GM19328 (cell line): ENCODE measurements around the gene GABARAPL1.
"Not testable (repeated sequence)": the region's sequence is repeated elsewhere in the genome, so short reads cannot be mapped to it uniquely, and the experiment has no call there.

Experiments used
- ATAC-seq: cut with Tn5 transposase; IDR thresholded peaks from one replicate; pipeline ENCODE4 v1.9.1; 2021; ENCODE audit warnings: mild to moderate bottlenecking, moderate library complexity; ENCODE audit not compliant: unreplicated experiment

Gene GABARAPL1

DNA sequence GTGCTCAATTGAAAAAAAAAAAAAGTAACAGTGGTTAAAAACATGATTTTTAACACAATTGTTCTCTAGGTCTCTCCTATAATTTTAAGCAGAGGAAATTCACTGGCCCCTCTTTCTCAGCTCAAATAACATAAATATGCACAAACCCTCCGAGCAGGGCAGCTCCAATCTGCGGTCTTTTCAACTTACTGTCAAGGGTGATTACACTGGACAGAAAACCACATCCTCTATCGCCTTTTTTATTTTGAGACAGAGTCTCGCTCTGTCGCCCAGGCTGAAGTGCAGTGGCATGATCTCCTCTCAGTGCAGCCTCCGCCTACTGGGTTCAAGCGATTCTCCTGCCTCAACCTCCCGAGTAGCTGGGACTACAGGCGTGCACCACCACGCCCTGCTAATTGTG, 16.5 kb upstream of the GABARAPL1 start:
- peak; percentile 85 for ATAC-seq

DNA sequence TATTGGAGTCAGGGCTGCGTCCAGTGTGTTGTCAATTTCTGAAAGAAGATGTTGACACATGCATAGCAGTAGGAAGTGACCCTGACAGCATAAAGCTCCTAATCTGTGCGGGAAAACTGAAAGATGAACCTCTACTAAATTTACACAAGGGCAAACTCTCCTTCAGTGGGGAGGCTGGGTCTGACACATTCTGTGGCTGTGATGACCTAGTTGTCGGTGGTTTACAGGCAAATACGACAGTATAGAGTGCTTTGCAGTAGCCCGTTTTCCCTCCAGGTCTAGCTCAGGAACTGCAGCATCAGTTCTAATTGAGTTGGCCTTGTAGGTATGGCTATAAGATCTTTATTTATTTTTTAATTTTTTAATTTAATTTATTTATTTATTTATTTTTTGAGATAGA, 14.8 kb upstream of the GABARAPL1 start:
- no peak for ATAC-seq

DNA sequence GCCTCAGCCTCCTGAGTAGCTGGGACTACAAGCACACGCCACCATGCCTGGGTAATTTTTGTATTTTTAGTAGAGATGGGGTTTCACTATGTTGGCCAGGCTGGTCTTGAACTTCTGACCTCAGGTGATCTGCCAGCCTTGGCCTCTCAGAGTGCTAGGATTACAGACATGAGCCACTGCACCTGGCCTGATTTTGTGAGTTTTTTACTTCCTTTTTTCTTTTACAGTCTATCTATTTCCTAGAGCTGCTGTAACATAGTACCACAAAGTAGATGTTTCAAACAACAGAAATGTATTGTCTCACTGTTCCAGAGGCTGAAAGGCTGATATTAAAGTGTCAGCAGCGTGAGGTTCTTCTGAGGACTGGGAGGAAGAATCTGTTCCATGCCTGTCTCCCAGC, 8.2 kb upstream of the GABARAPL1 start:
- not testable (repeated sequence) for ATAC-seq

DNA sequence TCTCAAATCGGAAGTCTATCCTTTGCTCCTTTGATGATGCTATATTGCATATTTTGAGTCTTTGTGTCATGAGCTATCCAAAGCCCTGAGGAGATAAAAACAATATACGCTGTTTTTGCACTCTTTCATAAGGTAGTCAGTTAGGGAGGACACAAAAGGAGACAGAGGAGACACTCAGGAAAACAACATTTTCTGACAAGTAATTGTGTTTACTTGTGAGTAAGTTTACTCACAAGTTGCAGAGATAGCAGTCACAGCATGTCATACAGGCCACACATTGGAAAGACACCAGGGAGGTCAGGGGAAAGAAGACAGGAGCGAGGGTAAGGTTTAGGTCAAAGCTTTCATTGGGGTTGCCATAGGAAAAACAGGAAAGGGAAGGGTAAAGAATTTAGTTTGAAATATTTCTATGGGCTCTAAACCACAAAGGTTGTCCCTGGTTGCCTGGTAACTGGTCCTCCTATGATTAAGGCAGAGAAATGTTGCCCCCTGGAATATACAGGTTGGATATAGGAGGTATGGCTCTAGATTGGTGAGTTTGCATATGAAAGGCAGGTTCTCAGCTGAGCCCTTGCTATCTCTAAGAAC, 7.4 kb upstream of the GABARAPL1 start:
- no peak for ATAC-seq

DNA sequence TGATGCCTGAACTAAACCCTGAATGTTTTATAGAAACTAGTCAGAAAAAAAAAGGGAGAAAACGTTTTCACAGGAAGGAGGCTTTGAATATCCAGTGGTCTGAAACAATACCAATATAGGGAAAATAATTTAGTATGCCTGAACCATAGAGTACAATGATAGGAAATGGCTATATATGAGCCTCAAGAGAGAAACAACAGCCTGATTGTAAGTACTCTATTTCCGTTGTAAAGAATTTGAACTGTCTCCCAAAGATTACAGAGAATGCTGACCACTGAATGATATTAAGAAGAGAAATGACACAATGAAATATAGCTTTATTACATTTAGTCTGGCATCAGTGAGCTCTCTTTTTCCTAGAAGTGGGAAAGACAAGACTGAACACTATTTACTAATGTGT, 5.5 kb upstream of the GABARAPL1 start:
- ATAC-seq, result no peak

DNA sequence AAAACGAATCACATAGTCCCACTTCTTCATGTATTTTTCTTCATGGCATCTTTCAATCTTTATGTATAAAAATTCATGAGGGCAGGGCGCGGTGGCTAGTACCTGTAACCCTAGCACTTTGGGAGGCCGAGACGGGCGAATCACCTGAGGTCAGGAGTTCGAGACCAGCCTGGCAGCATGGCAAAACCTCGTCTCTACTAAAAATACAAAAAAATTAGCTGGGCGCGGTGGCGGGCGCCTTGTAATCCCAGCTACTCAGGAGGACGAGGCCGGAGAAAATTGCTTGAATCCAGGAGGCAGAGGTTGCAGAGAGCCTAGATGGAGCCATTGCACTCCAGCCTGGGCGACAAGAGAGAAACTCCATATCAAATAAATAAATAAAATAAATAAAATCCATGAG, 2.5 kb upstream of the GABARAPL1 start:
- no peak for ATAC-seq

DNA sequence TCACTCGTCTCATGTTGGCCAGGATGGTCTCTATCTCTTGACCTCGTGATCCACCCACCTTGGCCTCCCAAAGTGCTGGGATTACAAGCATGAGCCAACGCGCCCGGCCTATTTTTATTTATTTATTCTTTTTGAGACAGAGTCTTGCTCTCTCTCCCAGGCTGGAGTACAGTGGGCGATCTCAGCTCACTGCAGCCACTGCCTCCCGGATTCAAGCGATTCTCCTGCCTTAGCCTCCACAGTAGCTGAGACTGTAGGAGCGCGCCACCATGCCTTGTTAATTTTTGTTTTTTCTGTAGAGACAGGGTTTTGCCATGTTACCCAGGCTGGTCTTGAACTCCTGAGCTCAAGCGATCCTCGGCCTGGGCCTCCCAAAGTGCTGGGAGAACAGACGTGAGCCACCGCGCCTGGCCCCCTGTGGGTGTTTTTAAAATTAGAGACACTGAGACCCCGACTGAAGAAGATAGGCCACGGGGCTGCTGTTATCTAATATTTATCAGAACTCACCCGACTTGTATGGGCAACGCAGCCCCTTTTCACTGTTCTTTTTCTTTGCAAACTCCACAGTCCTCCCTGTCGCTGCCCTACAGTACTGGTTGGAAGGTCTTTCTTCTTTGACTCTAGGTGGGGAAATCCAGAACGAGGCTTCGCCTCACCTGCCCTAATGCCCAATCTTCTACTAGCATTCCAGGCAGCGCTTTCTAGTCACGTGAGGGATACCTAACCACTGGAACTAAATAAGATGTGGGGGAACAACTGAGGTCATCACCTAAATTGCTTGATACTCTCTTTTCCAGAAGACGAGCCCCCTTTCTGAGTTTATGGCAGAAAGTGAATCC, 1.4 kb upstream of the GABARAPL1 start:
- no peak for ATAC-seq

DNA sequence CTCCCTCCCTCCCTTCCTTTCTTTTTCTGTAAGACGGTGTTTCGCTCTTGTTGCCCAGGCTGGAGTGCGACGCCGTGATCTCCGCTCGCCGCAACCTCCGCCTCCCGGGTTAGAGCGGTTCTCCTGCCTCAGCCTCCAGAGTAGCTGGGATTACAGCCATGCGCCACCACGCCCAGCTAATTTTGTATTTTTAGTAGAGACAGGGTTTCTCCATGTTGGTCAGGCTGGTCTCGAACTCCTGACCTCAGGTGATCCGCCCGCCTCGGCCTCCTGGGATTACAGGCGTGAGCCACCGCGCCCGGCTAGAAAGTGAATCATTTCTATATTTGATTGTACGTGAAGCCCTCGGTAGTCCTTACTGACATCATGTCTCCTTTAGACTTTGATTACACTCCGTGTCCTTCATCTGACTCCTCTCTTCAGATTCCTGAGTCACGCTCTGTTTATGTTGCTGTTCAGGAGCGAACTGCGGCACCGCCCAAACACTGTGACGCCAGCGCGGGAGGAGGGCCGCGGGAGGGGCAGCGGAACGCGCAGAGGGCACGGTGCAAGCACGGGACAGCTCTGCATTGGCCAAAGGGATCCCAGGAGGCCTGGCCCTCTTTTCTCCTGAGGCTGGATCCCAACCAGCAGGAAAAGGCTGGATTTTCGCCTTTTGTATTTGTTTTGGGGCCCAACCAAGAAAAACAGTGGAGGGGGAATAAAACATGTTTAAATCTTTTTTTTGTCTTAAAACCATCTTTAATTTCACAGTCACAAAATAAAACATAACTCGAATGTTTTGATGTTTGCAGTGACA, 538 bp upstream of the GABARAPL1 start:
- peak; percentile 48 for ATAC-seq

DNA sequence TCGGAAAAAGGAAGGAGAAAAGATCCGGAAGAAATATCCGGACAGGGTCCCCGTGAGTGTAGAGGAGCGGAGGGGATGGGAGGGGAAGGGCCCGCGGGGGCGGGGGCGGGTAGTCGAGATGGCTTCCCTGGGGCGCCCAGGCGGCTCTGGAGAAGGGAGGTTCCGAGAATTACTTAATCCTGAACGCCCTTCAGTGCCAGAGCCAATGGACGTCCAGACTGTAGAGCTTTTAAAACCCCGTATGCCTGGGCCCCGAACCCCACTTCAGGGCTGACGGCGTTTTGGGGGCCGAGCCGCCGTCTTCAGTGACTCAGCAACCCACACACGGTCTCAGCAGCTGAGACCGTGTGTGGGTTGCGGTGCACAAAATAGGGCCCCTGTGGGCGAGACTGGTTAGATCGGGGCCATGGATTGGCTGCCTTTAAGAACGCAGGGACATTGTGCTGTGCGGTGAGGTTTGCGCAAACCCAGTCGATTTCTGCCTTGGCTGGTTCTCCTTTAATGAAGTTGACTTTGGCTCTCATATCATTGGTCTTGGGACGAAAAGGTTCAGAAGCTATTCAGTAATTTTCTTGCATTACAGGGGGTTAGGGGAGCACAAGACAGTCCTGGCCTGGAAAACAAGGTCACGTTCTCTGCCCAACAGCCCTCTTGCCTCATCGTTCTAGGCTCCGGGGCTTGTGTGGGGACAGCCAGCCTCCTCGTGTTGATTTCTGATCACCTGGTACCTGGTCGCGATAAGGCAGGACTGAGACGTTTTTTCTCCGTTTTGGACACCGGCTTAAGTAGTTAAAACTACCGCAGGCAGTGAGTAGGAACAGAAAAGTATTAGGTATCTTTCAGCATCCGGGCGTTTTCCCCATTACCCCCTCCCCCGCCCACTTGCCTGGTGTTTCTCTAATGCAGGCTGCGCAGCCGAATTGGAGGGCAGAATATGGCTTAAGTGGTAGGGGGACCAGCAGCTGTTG, 775 bp downstream of the GABARAPL1 start:
- peak; percentile 57 for ATAC-seq

DNA sequence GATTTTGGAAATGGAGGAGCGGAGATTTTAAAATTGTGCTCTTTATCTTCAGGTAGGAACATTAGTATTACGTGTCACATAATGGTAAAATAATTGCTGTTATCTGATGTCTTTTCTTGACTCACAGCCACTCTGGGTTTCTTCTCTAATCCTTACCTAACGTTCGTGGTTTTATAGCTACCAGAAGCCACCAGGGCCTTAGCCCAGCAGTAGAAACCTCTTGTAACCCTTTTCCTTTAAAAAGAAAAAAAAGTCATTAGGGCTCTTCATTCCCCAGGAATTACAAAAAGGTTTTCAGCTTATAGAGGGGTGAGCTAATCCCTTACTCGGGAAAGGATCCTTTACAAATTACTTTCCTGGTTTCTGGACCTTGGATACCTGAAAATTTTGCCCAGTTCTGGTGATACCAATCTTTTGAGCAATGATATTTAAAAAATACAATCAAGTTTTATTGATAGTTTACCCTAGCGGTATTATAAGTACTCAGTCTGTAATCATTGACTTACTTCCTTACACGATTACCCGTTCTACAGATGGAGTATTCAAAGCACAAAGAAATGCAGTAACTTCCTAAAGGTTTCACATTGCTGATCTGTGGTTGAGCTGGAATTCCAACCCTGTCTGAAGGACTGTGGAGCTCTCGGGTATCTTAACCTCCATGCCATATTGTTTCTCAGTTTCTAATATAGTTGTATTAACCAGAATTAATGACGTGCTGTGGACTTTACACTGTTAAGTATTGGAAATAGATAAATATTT, 1.6 kb downstream of the GABARAPL1 start:
- ATAC-seq, result no peak

DNA sequence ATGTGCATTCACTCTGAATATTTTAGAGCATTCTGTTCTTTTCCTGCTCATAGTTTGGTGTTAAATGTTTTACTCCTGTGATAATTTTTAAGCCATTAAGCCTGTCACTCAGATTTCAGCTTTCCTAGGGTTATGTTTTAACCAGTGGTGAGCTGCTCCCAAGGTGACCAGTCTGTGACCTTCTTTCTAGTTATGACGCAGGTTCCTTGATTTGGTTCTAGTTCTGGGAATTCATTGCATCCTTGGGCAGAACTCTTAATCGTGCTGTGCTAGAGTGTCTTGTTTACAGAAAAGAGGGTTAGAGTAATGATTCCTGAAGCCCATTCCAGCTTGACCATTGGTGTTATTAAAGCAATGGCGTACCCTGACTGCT, 2.2 kb downstream of the GABARAPL1 start:
- ATAC-seq, result no peak

DNA sequence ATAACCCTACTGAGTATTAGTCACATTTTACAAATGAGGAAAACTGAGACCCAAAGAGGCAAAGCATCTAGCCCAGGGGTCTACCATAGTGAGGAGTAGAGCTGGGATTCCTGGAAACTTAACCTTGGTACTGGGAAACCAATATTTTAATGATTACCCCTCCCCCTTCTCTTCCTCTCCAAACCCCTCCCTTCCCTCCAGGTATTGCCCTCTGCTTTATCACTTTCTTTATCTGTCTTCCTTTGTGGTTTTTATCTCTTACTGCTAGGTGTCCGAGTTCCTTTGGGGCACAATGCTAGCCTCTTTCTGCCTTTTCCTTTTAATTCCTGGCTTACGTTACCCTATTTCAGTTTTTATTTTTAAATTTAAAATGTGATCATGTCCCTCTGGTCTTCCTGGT, 2.8 kb downstream of the GABARAPL1 start:
- ATAC-seq, result no peak

DNA sequence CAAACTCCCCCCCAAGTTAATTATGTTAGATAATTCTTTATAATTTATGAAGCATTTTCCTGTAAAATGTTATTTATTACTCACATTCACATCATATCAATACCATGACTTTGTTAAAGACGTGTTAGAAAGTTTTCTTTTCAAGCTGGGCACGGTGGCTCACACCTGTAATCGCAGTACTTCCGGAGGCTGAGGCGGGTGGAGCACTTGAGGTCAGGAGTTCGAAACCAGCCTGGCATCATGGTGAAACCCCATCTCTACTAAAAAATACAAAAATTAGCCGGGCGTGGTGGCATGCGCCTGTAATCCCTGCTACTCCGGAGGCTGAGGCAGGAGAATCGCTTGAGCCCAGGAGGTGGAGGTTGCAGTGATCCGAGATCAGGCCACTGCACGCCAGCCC, 3.3 kb downstream of the GABARAPL1 start:
- not testable (repeated sequence) for ATAC-seq

DNA sequence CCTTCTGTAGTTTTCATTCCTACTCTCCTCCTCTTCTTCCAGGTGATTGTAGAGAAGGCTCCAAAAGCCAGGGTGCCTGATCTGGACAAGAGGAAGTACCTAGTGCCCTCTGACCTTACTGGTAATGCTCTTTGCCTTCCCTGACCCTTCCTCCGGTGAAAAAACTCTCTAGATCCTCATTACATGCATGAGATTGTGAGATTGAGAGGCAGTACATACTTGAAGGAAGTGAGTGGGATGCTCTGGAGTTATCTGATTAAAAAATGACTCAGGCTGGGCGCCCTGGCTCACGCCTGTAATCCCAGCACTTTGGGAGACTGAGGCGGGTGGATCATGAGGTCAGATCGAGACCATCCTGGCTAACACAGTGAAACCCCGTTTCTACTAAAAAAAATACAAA, 5.3 kb downstream of the GABARAPL1 start:
- no peak for ATAC-seq

DNA sequence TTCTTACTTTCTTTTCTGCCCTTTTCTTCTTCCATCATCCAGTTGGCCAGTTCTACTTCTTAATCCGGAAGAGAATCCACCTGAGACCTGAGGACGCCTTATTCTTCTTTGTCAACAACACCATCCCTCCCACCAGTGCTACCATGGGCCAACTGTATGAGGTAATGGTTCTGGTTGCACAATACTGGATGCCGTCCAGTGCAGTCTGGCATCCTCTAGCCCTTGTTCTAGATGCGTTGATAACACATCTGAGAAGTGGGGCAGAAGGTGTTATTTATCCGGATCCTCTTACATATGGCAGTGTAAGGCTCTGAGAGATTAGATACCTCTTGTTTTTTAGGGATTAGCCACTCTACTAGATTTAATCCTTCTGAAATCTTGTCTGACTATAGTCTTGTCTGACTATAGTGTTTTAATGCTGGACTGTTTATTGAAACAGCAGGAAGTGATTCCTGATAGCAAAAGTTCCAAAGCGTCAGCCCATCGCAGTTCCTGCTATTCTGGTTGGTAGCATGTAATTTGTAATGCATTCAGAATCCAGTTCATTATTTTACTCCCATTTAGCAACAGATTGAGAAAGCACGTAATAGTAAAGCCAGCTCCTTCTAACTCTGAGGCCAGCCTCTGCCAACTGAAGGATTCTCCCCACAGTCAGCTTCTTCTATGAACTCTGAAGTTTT, 7.9 kb downstream of the GABARAPL1 start:
- ATAC-seq, result no peak

DNA sequence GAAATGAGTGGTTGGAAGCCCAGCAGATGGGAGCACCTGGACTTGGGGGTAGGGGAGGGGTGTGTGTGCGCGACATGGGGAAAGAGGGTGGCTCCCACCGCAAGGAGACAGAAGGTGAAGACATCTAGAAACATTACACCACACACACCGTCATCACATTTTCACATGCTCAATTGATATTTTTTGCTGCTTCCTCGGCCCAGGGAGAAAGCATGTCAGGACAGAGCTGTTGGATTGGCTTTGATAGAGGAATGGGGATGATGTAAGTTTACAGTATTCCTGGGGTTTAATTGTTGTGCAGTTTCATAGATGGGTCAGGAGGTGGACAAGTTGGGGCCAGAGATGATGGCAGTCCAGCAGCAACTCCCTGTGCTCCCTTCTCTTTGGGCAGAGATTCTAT, 9.2 kb downstream of the GABARAPL1 start:
- no peak for ATAC-seq

DNA sequence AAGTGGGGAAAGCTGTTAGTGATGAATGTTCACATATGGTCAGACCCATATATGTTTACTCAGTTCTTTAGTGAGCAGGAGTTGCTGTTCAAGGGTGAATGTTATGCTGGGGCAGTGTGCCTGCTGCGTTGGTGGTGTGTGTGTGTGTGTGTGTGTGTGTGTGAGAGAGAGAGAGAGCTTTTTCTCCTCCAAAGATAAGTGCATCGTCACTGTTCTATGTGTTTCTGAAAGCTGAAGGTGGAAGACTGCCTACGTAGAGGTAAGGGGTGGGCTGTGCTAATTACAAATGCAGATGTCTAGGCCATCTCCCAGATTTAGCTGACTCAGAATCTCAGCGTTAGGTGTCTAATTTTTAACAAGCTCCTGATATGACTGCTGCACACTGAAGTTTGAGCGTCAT, 10.5 kb downstream of the GABARAPL1 start:
- no peak for ATAC-seq

DNA sequence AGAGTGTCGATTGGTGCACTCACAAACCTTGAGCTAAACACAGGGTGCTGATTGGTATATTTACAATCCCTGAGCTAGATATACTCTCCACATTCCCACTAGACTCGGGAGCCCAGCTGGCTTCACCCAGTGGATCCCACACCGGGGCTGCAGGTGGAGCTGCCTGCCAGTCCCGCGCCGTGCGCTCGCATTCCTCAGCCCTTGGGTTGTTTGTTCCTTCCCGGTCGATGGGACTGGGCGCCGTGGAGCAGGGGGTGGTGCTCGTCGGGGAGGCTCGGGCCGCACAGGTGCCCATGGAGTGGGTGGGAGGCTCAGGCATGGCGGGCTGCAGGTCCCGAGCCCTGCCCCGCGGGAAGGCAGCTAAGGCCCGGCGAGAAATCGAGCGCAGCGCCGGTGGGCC, 12.7 kb downstream of the GABARAPL1 start:
- ATAC-seq, result not testable (repeated sequence)

DNA sequence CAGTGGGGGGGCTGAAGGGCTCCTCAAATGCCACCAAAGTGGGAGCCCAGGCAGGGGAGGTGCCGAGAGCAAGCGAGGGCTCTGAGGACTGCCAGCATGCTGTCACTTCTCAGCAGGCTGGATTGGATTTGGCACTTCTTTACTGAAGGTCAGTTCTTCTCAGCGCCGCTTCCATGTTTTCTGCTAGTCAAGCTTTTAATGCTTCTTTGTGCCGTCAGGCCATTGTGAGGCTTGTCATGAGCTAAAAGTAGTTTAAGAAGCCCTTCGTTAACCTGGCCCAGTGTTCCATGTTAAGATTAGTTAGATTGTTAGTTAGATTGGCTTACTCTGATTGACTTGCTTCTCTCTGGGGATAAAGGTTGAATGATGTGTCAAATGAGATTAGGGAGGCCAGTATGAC, 13.4 kb downstream of the GABARAPL1 start:
- ATAC-seq, result no peak
